Measurements from ENCODE around the gene MYO1E.
"Not testable (repeated sequence)": the region's sequence is repeated elsewhere in the genome, so short reads cannot be mapped to it uniquely, and the experiment has no call there.

Gene MYO1E

GRCh38 chr15:59387196-59387878, 14.7 kb upstream of the MYO1E start:
- DNase-seq (ENCODE audit: low spot score): not testable (repeated sequence)

- no peak for DNase-seq (ENCODE audit: low spot score)
Measured at GRCh38 chr15:59385171-59385570, 12.5 kb upstream of the MYO1E start.

- no peak for DNase-seq (ENCODE audit: low spot score)
Measured at GRCh38 chr15:59384507-59384906, 11.8 kb upstream of the MYO1E start.

GRCh38 chr15:59380902-59381610, 8.4 kb upstream of the MYO1E start:
- no peak for DNase-seq (ENCODE audit: low spot score)

DNA sequence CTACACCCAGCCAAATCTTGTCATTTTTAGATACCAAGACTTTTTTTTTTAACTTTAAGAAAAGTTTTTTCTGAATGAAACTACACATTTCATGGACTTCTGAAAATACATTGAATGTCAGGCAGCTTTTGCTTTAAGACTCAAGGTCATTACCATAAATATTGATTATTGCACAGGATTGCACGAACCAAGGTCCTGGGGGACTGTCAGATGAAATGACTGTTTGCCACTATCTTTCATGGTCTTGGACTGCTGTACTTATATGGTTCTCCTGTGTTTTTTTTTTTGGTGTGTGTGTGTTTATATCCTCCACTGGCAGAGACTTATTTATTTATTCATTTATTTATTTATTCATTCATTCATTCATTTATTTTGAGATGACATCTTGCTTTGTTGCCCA, 6.9 kb upstream of the MYO1E start:
- no peak for DNase-seq (ENCODE audit: low spot score)

DNA sequence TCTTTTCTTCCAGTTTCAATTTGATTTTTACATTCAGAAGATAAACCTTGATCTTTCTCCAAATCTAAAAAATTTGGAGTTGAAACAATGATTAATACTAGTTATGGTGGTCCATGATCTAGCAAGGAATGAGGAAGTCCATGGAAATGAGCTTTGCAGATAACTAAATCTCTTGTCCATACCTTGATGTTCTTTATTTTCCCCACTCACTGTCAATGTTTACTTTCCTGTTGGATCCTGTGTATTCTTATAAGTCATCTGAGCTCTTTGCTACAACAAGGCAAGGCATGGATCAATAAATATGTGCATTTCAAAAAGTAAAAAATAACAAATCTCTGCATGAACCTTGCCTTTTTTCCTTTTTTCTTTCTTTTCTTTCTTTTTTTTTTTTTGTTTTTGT, 6.2 kb upstream of the MYO1E start:
- DNase-seq (ENCODE audit: low spot score): no peak

DNA sequence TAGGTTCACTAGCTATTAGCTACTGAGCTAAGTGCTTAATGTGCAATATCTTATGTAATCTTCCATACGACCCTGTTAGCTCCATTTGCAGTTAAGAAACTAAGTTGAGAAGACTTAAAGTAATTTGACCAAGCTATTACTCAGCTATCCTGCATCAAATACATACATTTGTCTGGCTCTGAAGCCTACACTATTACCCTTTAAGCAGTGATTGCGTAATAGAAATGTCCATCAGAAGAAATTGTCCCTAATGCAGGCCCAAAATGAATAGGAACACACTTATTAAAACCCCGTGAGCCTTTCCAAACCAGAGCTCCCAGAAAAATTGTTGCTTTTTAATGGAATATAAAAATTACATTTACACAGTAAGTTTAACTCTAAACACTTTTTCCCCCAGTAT, 5.3 kb upstream of the MYO1E start:
- DNase-seq (ENCODE audit: low spot score): no peak

GRCh38 chr15:59376733-59377132, 4.1 kb upstream of the MYO1E start:
- peak; percentile 36 for DNase-seq (ENCODE audit: low spot score)

GRCh38 chr15:59373215-59373614, 544 bp upstream of the MYO1E start:
- DNase-seq (ENCODE audit: low spot score): peak; percentile 7

GRCh38 chr15:59371458-59372351, 966 bp downstream of the MYO1E start:
- DNase-seq (ENCODE audit: low spot score): peak; percentile 58

DNA sequence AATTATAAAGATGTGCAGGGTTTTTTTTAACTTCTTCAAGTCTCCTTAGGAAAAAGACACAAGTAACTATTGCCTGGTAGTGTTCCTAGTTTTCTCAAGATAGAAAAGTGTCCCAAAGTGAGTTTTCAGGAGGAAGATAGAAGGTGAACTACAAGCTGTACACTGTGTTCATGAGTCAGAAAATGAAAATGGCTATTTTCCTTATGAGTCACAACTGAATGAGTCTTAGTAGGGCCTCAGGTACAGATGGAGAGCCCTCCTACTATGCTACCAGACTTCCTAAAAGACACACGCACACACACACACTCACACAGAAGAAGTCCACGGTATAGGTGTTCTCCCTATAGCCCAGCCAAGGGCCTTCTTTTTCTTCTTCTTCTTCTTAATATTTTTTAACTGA, 3.1 kb downstream of the MYO1E start:
- peak; percentile 61 for DNase-seq (ENCODE audit: low spot score)

GRCh38 chr15:59367022-59367451, 5.6 kb downstream of the MYO1E start:
- no peak for DNase-seq (ENCODE audit: low spot score)

DNA sequence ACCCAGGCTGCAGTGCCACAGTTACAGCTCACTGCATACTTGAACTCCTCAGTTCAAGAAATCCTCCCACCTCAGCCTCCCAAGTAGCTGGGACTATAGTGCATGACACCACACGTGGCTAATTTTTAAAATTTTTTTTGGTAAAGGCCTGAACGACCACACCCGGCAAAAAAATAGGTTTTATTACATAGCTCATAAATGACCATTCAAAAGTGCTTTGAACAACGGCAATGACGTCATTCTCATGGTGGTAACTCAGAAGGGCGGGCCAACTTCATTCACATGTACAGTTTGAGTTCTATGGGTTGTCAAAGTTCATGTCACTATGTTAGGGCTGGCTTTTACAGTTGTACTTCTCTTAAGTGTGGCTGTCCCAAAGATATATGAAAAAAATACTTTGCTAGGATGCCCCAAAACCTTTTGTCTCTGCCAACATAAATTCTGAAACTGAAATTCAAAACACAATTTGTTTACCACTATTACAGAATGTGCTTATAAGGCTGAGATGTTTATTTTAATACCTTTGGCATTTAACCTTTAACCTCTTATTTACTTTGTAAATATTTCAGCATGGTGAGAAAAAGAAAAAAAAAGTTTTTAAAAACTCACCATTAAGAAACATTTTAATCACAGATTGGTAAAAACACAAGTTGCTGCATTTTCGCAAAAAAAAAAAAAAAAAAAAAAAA, 6.2 kb downstream of the MYO1E start:
- DNase-seq (ENCODE audit: low spot score): peak; percentile 30

- peak; percentile 26 for DNase-seq (ENCODE audit: low spot score)
Measured at GRCh38 chr15:59364248-59364647, 8.4 kb downstream of the MYO1E start.

GRCh38 chr15:59362331-59362730, 10.3 kb downstream of the MYO1E start:
- no peak for DNase-seq (ENCODE audit: low spot score)

GRCh38 chr15:59360896-59361295, 11.8 kb downstream of the MYO1E start:
- no peak for DNase-seq (ENCODE audit: low spot score)

GRCh38 chr15:59360305-59360704, 12.4 kb downstream of the MYO1E start:
- DNase-seq (ENCODE audit: low spot score): no peak

- DNase-seq (ENCODE audit: low spot score): no peak
Measured at GRCh38 chr15:59355730-59356129, 16.9 kb downstream of the MYO1E start.

GRCh38 chr15:59354417-59355031, 18.1 kb downstream of the MYO1E start:
- no peak for DNase-seq (ENCODE audit: low spot score)

- DNase-seq (ENCODE audit: low spot score): no peak
Measured at GRCh38 chr15:59353994-59354416, 18.7 kb downstream of the MYO1E start.

- DNase-seq (ENCODE audit: low spot score): no peak
Measured at GRCh38 chr15:59352683-59353082, 20.0 kb downstream of the MYO1E start.

DNA sequence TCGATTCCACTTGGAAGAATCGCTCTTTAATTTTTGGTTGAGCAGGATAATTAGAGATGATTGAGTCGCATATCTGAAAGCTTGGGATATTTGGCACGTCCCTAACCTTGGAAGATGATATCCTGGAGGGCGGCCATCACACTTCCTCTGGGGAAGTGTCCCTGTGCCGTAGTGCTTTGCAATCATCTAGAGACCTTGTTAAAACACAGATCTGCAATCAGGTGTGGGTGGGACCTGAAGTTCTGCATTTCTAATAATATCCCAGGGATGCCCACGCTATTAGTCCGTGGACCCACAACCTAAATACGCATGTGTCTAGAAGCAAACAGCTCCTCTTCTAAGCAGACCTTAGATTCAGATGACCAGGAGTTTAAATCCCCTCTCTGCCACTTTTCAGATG, 20.5 kb downstream of the MYO1E start:
- DNase-seq (ENCODE audit: low spot score): no peak

Data from kidney tubule cell (primary cell).